ENCODE results near the gene PDX1. TPM values are rescaled to one million over a fixed set of nuclear protein-coding genes. Genes with fewer than 3 reads are reported as not detected.

The PDX1 gene
- total RNA-seq, 1 experiment from 2014 or later, result 0.35 TPM

DNA sequence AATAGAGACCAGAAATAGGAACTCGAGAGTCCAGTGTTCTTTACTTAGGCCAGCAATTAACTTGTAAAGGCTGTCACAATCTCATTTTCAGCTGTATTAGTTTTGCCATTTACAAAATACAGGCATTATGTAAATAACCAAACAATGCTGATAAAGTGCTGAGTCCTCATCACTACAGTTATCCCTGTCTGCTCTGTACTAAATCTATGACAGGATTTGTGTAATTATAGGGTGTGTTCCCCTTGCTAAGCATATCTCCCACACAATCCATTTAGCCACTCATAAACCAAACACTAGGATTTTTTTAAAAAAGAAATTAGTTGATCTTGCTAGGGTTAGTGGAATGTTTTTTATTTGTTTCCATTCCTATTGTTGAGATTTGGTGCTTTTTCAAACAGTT is 23.2 kb downstream of the PDX1 start:
- BruUV-seq (replicated peaks), result no TSS peak
- no peak overlapping the region for H3K27ac Mint-ChIP-seq (ENCODE audit: low read depth, unreplicated experiment)
- H3K4me3 Mint-ChIP-seq (ENCODE audit: unreplicated experiment), result no peak overlapping the region
- TF ChIP-seq, protein P1, sequence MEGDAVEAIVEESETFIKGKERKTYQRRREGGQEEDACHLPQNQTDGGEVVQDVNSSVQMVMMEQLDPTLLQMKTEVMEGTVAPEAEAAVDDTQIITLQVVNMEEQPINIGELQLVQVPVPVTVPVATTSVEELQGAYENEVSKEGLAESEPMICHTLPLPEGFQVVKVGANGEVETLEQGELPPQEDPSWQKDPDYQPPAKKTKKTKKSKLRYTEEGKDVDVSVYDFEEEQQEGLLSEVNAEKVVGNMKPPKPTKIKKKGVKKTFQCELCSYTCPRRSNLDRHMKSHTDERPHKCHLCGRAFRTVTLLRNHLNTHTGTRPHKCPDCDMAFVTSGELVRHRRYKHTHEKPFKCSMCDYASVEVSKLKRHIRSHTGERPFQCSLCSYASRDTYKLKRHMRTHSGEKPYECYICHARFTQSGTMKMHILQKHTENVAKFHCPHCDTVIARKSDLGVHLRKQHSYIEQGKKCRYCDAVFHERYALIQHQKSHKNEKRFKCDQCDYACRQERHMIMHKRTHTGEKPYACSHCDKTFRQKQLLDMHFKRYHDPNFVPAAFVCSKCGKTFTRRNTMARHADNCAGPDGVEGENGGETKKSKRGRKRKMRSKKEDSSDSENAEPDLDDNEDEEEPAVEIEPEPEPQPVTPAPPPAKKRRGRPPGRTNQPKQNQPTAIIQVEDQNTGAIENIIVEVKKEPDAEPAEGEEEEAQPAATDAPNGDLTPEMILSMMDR (IDR thresholded peaks at IDR 0.05; ENCODE audit: unreplicated experiment), result no peak
- POLR2A ChIA-PET, result no interaction called here
- intact Hi-C loops (cut with micrococcal nuclease), result no loop called here
- H3K9me3 Mint-ChIP-seq (ENCODE audit: unreplicated experiment), result peaks cover 6% of the 10 kb centered on the region
- no peaks in the 10 kb centered on the region for H3K27me3 Mint-ChIP-seq (ENCODE audit: insufficient read depth, unreplicated experiment)
- H3K4me1 Mint-ChIP-seq (ENCODE audit: insufficient read depth, unreplicated experiment), result no peaks in the 10 kb centered on the region
- CTCF ChIA-PET, result interaction anchor here (0.7 to 1.7 kb wide), 4 partner anchors 11 to 439 kb away, joined by 4 to 6 read pairs (median 4); no protein-coding TSS in a partner anchor
- H3K36me3 Mint-ChIP-seq (ENCODE audit: insufficient read depth, unreplicated experiment), result no peaks in the 10 kb centered on the region
- DNase-seq (ENCODE audit: unreplicated experiment), result no peak

DNA sequence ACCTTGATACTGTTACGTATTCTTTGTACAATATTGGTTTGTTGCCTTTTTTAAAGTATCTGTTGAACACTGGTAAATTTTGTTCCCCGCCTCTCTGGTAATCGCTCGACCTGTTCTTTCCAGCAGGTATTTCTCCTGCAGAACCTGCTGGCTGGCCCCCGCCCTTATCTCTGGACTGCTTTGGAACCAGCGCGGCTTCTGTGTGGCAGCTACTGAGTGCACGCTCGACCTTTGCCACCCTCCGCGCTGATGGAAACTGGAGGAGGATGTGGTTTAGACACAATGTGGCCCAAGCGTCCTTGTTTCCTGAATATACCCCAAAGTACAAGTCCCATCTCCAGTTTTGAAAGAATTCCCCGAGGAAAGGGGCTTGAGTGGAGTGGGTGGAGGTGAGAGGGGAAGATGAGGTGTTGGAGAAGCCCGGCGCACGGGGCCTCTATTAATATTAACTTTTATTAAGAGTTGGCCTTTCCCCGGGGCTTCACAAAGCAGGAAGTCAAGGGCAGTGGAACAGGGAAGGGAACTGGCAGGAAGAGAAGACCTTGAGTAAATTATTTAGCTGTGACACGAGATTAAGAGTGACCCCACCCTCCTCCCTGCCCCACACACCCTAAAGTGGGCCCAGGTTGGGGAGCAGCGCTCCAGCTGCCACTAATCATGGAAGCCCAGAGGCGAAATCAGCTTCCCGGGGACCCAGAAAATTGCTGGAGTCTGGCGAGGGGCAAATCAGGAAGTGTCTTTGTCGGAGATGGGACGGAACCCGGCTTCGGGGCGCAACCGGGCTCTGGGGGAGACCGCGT is 33.3 kb downstream of the PDX1 start:
- no peaks in the 10 kb centered on the region for H3K36me3 Mint-ChIP-seq (ENCODE audit: insufficient read depth, unreplicated experiment)
- ChIA-PET CTCF (interaction anchor here (0.5 to 7.1 kb wide), 13 partner anchors 11 to 553 kb away, joined by 3 to 85 read pairs (median 3); no protein-coding TSS in a partner anchor), POLR2A (interaction anchor here (0.7 to 1.2 kb wide), 2 partner anchors 56 to 123 kb away, joined by 3 to 6 read pairs; no protein-coding TSS in a partner anchor)
- H3K27ac Mint-ChIP-seq (ENCODE audit: low read depth, unreplicated experiment), result peak overlapping the region; percentile 62
- H3K4me1 Mint-ChIP-seq (ENCODE audit: insufficient read depth, unreplicated experiment), result no peaks in the 10 kb centered on the region
- BruUV-seq (replicated peaks), result no TSS peak
- peak overlapping the region; percentile 37 for H3K4me3 Mint-ChIP-seq (ENCODE audit: unreplicated experiment)
- H3K9me3 Mint-ChIP-seq (ENCODE audit: unreplicated experiment), result no peaks in the 10 kb centered on the region
- intact Hi-C loops (cut with micrococcal nuclease), result loop anchor here (1.0 to 10.0 kb wide), 4 partner anchors 84 to 578 kb away; no protein-coding TSS in a partner anchor
- H3K27me3 Mint-ChIP-seq (ENCODE audit: insufficient read depth, unreplicated experiment), result no peaks in the 10 kb centered on the region
- TF ChIP-seq, protein P1 (IDR thresholded peaks at IDR 0.05; ENCODE audit: unreplicated experiment), result no peak
- DNase-seq (ENCODE audit: unreplicated experiment), result no peak

DNA sequence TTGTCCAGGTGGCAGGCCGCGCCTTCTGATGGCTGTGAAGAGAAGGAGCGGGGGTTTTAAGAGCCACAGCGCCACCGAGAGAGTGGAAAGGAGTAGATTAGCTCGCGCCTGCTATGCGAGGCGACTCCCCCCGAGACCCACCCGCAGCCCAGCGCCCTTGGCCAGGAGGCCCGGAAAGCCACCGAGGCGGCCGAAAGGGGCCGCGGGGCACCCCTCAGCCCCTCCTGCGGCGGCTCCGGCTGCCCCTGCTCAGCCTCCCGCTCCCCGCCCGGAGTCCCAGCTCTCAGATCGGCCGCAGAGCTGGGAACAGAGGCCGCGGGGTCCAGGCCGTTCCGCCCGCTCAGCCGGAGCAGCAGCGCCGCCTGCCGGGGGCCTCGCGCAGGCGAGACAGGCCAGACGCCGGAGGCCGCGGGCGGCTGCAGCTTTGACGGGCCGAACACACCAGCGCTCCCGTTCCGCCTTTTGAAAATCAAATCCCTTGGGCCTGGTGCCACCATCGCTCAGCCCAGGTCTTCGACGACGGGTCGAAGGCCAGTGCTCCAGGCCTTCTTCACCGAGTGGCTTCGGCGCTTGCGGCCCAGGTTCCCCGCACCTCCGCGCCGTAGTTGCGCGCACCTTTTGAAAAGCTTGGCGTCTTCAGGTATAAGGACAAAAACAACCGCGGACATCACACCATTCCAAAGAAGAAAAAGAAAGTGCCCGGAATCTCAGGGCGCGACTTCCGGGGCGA is 34.0 kb downstream of the PDX1 start:
- H3K27ac Mint-ChIP-seq (ENCODE audit: low read depth, unreplicated experiment), result peak overlapping the region; percentile 62

More for the DNA sequence above, 34.0 kb downstream of the PDX1 start:
- ChIA-PET POLR2A (interaction anchor here (0.7 to 1.2 kb wide), 2 partner anchors 57 to 124 kb away, joined by 3 to 6 read pairs; no protein-coding TSS in a partner anchor), CTCF (interaction anchor here (0.5 to 7.1 kb wide), 20 partner anchors 12 to 592 kb away, joined by 3 to 85 read pairs (median 4); no protein-coding TSS in a partner anchor)
- H3K27me3 Mint-ChIP-seq (ENCODE audit: insufficient read depth, unreplicated experiment), result no peaks in the 10 kb centered on the region
- peak; percentile 70 for DNase-seq (ENCODE audit: unreplicated experiment)
- H3K9me3 Mint-ChIP-seq (ENCODE audit: unreplicated experiment), result no peaks in the 10 kb centered on the region
- peak overlapping the region; percentile 37 for H3K4me3 Mint-ChIP-seq (ENCODE audit: unreplicated experiment)
- H3K36me3 Mint-ChIP-seq (ENCODE audit: insufficient read depth, unreplicated experiment), result no peaks in the 10 kb centered on the region
- TF ChIP-seq, protein P1 (IDR thresholded peaks at IDR 0.05; ENCODE audit: unreplicated experiment), result peak; percentile 96
- no TSS peak for BruUV-seq (replicated peaks)
- H3K4me1 Mint-ChIP-seq (ENCODE audit: insufficient read depth, unreplicated experiment), result no peaks in the 10 kb centered on the region
- intact Hi-C loops (cut with micrococcal nuclease), result loop anchor here (1.0 to 10.0 kb wide), 5 partner anchors 85 to 579 kb away; no protein-coding TSS in a partner anchor
